Epithelial cell of esophagus (primary cell): ENCODE results near the gene EPB41.

ENCODE experiments used
- DNase-seq: peaks from one replicate; pipeline ENCODE4 v3.0.0; 2010; ENCODE audit warnings: low read depth
- H3K4me3 ChIP-seq: 2 replicates; pipeline ENCODE4 v1.5.1; 2011; ENCODE audit warnings: mild to moderate bottlenecking, low read length, control low read depth
- CTCF ChIP-seq: IDR thresholded peaks from 2 replicates; pipeline ENCODE4 v1.5.1; 2011; ENCODE audit warnings: low read depth, mild to moderate bottlenecking, low read length, control low read depth, inconsistent platforms; ENCODE audit not compliant: insufficient read depth; ENCODE audit errors: missing control alignments

Gene EPB41

GRCh38 chr1:29121516-29121935 lies 207.2 kb downstream of the EPB41 start:
- DNase-seq = no peak
- peak overlapping the region; percentile 5 for H3K4me3 ChIP-seq

GRCh38 chr1:29121936-29122681 lies 207.7 kb downstream of the EPB41 start:
- H3K4me3 ChIP-seq = peak overlapping the region; percentile 5
- DNase-seq = no peak
- no peak for TF ChIP-seq CTCF

More at GRCh38 chr1:29121516-29121935, 207.2 kb downstream of the EPB41 start:
- no peak for TF ChIP-seq CTCF

GRCh38 chr1:29122682-29123052 lies 208.3 kb downstream of the EPB41 start:
- H3K4me3 ChIP-seq = no peak overlapping the region
- no peak for TF ChIP-seq CTCF
- DNase-seq = peak; percentile 46

- TF ChIP-seq CTCF = no peak
- DNase-seq = no peak
- peak overlapping the region; percentile 3 for H3K4me3 ChIP-seq
Measured at GRCh38 chr1:29123053-29123886, 208.9 kb downstream of the EPB41 start.

- peak within 1 kb of the TSS; percentile 39 for H3K4me3 ChIP-seq
- TF ChIP-seq CTCF = no peak
- no peak for DNase-seq
Measured at GRCh38 chr1:29123887-29124365, 209.6 kb downstream of the EPB41 start, which contains the start of gene TMEM200B. TSS of gene TMEM200B (minus strand) at chr1:29123903. CDS start at chr1:29121828, 2,075 bp downstream.

- peak; percentile 35 for DNase-seq
- TF ChIP-seq CTCF = peak; percentile 22
- peak overlapping the region; percentile 39 for H3K4me3 ChIP-seq
Measured at GRCh38 chr1:29124366-29125236, 210.2 kb downstream of the EPB41 start.
